ENCODE results near the gene FGF22. TPM values are rescaled to one million over a fixed set of nuclear protein-coding genes. Genes with fewer than 3 reads are reported as not detected.
"Not testable (repeated sequence)": the region's sequence is repeated elsewhere in the genome, so short reads cannot be mapped to it uniquely, and the experiment has no call there.

The FGF22 gene
- polyA plus RNA-seq, 1 donor, result 0.24 TPM

DNA sequence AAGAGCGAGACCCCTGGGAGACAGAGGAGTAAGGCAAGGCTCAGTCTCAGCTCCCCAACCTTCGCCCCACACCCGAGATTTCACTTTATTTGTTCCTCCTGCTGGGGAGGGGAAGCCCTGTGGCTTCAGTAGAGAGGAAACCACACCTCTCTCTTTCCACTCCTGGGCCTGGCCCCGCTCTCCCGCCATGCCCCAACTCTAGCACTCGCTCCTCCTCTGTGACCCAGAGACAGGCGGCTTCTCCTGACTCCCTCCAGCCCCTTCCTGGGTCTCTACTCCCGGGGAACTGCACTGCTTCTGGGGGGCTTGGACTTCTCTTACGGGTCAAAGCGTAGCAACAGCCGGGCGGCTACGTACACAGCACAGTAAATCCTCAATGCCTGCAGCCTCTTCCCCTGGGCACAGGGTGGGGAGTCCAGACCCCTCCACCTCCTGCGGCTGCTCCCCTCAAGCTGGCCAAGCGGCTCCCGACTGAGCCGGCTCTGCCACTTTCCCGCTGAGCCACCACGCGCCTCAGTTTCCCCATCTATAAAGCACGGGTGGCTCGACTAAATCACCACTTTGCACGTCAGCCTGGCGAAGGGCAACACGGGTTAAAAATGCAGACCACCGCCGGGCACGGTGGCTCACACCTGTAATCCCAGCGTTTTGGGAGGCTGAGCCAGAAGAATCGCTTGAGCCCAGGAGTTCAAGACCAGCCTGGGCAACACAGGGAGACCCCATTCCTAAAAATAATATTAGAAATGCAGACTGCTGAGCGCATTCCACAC, 21.9 kb downstream of the FGF22 start:
- WGBS (ENCODE audit: insufficient coverage, low lambda C conversion rate), result 0% methylated on average over 3 of the region's 31 CpGs

DNA sequence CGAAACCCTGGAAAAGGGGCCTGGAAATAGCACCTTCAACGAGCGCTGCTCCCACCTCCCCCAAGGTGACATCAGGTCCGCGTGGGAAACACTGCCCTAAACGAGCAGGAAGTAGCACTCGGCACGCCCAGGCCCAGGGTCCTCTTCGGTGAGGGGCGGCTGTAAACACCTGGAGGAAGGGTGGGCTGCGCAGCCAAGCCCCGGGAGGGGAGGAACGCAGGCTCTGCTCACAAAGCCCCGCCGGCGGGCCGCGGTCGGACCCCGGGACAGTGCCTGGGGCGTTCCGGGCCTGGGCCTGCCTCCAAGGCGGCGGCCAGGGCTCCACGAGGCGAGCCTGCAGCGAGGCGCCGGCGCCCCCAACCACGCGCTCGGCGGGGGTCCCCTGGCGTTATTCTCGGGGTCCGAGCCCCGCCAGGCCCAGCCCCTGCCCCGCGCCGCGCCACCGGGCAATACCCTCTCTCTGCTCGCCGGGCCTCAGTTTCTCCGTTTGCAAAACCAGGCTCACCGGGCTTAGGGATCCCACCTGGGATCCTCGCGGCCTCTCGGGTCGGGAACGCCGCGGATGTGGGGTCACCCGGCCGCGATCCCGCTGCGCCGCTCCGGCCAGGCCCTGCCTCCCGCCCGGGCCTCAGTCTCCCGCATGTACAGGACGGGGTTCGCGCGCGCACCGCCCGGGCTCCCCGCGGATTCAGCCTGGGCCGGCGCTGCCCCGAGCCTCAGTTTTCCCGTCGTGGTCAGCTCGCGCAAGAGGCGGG, 22.7 kb downstream of the FGF22 start:
- Histone ChIP-seq H3K36me3 (ENCODE audit: control insufficient read depth, insufficient read depth, low read length) (peaks cover 8% of the 10 kb centered on the region), H3K27me3 (ENCODE audit: control insufficient read depth, insufficient read depth, low read length) (no peaks in the 10 kb centered on the region), H3K4me1 (ENCODE audit: control insufficient read depth, insufficient read depth, low read length) (peaks cover 58% of the 10 kb centered on the region), H3K4me3 (ENCODE audit: low read length) (peak overlapping the region; percentile 64), H3K9me3 (ENCODE audit: control insufficient read depth, low read depth, low read length) (peaks cover 20% of the 10 kb centered on the region), H3K27ac (ENCODE audit: low read length) (peak overlapping the region; percentile 95)
- DNase-seq, result peak; percentile 74 to 83
- no CpG with 5 or more reads among the region's 81 CpGs for WGBS (ENCODE audit: insufficient coverage, low lambda C conversion rate)

More for the DNA sequence above, 21.9 kb downstream of the FGF22 start:
- no peaks in the 10 kb centered on the region for H3K27me3 ChIP-seq (ENCODE audit: control insufficient read depth, insufficient read depth, low read length)
- peaks cover 16% of the 10 kb centered on the region for H3K9me3 ChIP-seq (ENCODE audit: control insufficient read depth, low read depth, low read length)
- peak overlapping the region; percentile 64 for H3K4me3 ChIP-seq (ENCODE audit: low read length)
- peaks cover 63% of the 10 kb centered on the region for H3K4me1 ChIP-seq (ENCODE audit: control insufficient read depth, insufficient read depth, low read length)
- peak in 1 of 2 donors; percentile 59 for DNase-seq
- peak overlapping the region; percentile 95 for H3K27ac ChIP-seq (ENCODE audit: low read length)
- peaks cover 13% of the 10 kb centered on the region for H3K36me3 ChIP-seq (ENCODE audit: control insufficient read depth, insufficient read depth, low read length)

DNA sequence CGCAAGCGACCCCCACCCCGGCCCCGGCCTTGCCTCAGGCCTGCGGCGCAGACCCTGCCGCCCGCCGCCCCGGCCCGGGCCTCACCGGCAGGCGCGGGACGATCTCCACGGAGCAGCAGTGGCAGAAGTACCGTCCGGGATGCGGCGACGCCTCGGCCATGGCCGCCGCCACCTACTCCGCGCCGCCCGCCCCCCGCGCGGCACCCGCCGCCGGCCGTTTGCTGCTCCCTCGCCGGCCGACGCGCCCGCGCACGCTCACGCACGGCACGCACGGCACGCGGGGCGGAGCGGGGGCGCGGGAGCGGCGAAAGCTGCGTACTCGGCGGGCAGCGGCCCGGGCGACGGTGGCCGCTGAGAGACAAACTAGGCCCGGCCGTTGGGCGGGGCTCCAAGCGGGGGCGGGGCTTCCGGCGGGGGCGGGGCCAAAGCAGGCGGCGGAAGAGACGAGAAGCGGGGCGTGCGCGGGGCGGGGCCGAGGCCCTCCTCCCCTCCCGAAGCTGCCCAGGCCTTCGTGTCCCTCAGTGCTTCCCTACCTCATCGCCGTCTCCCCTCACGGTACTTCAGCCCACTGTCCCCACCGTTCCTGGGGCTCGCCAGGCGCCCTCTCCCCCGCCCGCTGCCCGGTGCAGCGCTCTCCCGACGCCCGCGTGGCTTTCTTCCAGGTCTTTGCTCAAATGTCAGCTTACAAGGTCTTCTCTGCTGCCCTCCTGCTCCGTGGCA, 23.4 kb downstream of the FGF22 start, which contains the start of gene RNF126:
Gene RNF126, minus strand, starts transcription at position 253 of the 720 bp plus-strand sequence. Its CDS starts 93 bp downstream, at position 160.
- Histone ChIP-seq H3K27me3 (ENCODE audit: control insufficient read depth, insufficient read depth, low read length) (no peaks in the 10 kb centered on the region), H3K36me3 (ENCODE audit: control insufficient read depth, insufficient read depth, low read length) (peaks cover 3% of the 10 kb centered on the region), H3K4me1 (ENCODE audit: control insufficient read depth, insufficient read depth, low read length) (peaks cover 52% of the 10 kb centered on the region), H3K4me3 (ENCODE audit: low read length) (peak within 1 kb of the TSS; percentile 67), H3K27ac (ENCODE audit: low read length) (peak within 1 kb of the TSS; percentile 99), H3K9me3 (ENCODE audit: control insufficient read depth, low read depth, low read length) (peaks cover 27% of the 10 kb centered on the region)
- no CpG with 5 or more reads among the region's 97 CpGs for WGBS (ENCODE audit: insufficient coverage, low lambda C conversion rate)
- peak; percentile 85 to 91 for DNase-seq

DNA sequence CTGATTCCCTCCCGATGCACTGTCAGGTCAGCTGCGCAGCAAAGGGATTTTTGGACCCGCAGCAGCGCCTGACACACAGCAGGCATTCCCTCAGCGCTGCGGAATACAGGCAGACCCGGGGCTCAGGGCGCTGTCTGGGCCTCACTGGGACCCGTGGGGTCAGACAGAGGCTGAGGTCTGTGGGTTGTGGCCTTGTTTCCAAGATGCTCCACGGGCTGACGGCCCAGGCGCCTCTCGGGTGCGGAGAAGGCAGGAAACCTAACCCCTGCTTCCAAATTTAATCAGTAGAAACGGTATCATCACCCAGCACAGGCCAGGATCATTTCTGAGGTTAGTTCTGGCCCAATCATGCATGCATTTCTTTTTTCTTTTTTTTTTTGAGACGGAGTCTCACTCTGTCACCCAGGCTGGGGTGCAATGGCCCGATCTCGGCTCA, 24.0 kb downstream of the FGF22 start:
- peak overlapping the region; percentile 99 for H3K27ac ChIP-seq (ENCODE audit: low read length)
- WGBS (ENCODE audit: insufficient coverage, low lambda C conversion rate), result no CpG with 5 or more reads among the region's 18 CpGs

DNA sequence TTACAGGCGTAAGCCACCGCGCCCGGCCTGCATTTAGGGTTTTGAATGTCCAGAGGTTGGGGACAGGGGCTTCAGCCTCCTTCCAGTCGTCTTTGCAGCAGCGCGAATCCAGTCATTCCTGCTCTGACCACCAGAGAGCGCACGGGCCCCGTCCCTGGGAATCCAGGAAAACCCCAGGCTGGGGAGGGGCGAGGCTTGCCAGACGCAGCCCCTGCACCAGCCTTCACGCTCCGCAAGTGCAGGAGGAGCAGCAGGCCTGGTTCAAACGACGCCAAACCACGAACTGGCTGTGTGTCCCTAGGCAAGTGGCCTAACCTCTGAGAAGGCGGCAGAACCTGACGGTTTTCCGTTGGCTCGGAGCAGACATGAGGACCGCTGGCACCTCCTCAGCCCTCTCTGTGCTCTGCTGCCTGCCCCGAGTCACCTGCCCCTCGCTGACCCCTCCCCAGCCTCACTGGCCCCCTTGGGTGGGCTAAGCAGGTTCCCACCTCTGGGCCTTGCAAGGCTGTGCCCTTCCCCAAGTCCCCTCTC, 25.3 kb downstream of the FGF22 start:
- Histone ChIP-seq H3K27me3 (ENCODE audit: control insufficient read depth, insufficient read depth, low read length) (no peaks in the 10 kb centered on the region), H3K27ac (ENCODE audit: low read length) (no peak overlapping the region), H3K4me3 (ENCODE audit: low read length) (no peak overlapping the region), H3K36me3 (ENCODE audit: control insufficient read depth, insufficient read depth, low read length) (no peaks in the 10 kb centered on the region), H3K9me3 (ENCODE audit: control insufficient read depth, low read depth, low read length) (peaks cover 22% of the 10 kb centered on the region), H3K4me1 (ENCODE audit: control insufficient read depth, insufficient read depth, low read length) (peaks cover 33% of the 10 kb centered on the region)
- WGBS (ENCODE audit: insufficient coverage, low lambda C conversion rate), result no CpG with 5 or more reads among the region's 24 CpGs
- peak; percentile 66 to 76 for DNase-seq

More for the DNA sequence above, 24.0 kb downstream of the FGF22 start:
- H3K36me3 ChIP-seq (ENCODE audit: control insufficient read depth, insufficient read depth, low read length), result no peaks in the 10 kb centered on the region
- peaks cover 46% of the 10 kb centered on the region for H3K4me1 ChIP-seq (ENCODE audit: control insufficient read depth, insufficient read depth, low read length)
- peak overlapping the region; percentile 67 for H3K4me3 ChIP-seq (ENCODE audit: low read length)
- no peaks in the 10 kb centered on the region for H3K27me3 ChIP-seq (ENCODE audit: control insufficient read depth, insufficient read depth, low read length)
- peak in 1 of 2 donors; percentile 33 for DNase-seq
- peaks cover 23% of the 10 kb centered on the region for H3K9me3 ChIP-seq (ENCODE audit: control insufficient read depth, low read depth, low read length)

DNA sequence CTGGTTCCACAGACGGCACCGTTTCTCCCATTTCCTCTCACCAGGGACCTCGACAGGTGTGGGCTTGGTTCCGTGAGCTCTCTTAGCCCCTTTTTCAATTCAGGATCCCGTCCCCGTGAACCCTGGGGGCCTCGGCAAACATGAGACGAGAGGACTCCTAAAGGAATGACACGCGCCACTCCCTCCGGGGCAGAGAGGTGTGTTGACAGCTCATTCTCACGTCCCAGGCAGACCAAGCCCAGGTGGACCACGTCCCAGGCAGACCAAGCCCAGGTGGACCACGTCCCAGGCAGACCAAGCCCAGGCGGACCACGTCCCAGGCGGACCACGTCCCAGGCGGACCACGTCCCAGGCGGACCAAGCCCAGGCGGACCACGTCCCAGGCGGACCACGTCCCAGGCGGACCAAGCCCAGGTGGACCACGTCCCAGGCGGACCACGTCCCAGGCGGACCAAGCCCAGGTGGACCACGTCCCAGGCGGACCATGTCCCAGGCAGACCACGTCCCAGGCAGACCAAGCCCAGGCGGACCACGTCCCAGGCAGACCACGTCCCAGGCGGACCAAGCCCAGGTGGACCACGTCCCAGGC, 27.4 kb downstream of the FGF22 start:
- not testable (repeated sequence) for H3K27ac ChIP-seq (ENCODE audit: low read length); DNase-seq; H3K36me3 ChIP-seq (ENCODE audit: control insufficient read depth, insufficient read depth, low read length); H3K27me3 ChIP-seq (ENCODE audit: control insufficient read depth, insufficient read depth, low read length); H3K4me3 ChIP-seq (ENCODE audit: low read length)
- no CpG with 5 or more reads among the region's 38 CpGs for WGBS (ENCODE audit: insufficient coverage, low lambda C conversion rate)
- H3K9me3 ChIP-seq (ENCODE audit: control insufficient read depth, low read depth, low read length), result peaks cover 19% of the 10 kb centered on the region
- H3K4me1 ChIP-seq (ENCODE audit: control insufficient read depth, insufficient read depth, low read length), result peaks cover 18% of the 10 kb centered on the region

DNA sequence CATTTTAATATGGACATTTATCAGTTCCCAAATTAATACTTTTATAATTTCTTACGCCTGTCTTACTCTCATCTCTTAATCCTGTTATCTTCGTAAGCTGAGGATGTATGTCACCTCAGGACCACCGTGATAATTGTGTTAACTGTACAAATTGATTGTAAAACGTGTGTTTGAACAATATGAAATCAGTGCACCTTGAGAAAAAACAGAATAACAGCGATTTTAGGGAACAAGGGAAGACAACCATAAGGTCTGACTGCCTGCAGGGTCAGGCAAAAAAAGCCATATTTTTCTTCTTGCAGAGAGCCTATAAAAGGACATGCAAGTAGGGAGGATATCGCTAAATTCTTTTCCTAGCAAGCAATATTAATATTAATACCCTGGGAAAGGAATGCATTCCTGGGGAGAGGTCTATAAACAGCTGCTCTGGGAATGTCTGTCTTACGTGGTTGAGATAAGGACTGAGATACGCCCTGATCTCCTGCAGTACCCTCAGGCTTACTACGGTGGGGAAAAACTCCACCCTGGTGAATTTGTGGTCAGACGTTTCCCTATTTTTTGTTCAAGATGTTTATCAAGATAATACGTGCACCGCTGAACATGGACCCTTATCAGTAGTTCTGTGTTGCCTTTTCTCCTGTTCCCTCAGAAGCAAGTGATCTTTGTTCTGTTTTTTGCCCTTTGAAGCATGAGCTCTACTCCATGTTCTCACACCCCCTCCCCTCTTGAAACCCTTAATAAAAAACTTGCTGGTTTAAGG, 29.2 kb downstream of the FGF22 start:
- Histone ChIP-seq H3K9me3 (ENCODE audit: control insufficient read depth, low read depth, low read length) (peaks cover 14% of the 10 kb centered on the region), H3K4me1 (ENCODE audit: control insufficient read depth, insufficient read depth, low read length) (peaks cover 12% of the 10 kb centered on the region)
- not testable (repeated sequence) for H3K36me3 ChIP-seq (ENCODE audit: control insufficient read depth, insufficient read depth, low read length); H3K27ac ChIP-seq (ENCODE audit: low read length); H3K27me3 ChIP-seq (ENCODE audit: control insufficient read depth, insufficient read depth, low read length); H3K4me3 ChIP-seq (ENCODE audit: low read length)
- WGBS (ENCODE audit: insufficient coverage, low lambda C conversion rate), result 100% methylated on average over 2 of the region's 12 CpGs
- DNase-seq, result peak in 1 of 2 donors; percentile 45

DNA sequence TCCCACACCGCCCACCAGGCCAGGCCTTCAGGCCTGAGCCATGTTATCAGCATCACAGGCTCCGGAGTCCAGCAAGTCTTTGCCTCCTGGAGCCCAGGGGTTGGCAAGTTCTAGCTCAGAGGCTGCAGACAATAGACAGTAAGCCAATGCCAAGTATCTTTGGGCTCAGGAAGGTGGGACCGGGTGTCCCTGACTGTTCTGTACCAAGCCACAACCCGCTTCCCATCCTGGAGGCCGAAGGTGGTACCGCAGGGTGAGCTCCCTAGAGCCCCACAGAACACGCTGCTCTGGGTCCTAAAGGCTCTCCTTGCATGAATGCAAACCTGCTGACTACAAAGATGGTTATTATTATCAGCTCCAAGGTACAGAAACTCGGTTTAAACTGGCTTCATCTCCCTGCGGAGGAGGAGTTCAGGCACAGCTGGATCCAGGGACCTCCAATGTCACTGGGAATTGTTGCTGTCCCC, 31.0 kb downstream of the FGF22 start:
- peaks cover 10% of the 10 kb centered on the region for H3K4me1 ChIP-seq (ENCODE audit: control insufficient read depth, insufficient read depth, low read length)
- no peaks in the 10 kb centered on the region for H3K36me3 ChIP-seq (ENCODE audit: control insufficient read depth, insufficient read depth, low read length)
- no peak overlapping the region for H3K27ac ChIP-seq (ENCODE audit: low read length)
- peaks cover 15% of the 10 kb centered on the region for H3K9me3 ChIP-seq (ENCODE audit: control insufficient read depth, low read depth, low read length)
- H3K27me3 ChIP-seq (ENCODE audit: control insufficient read depth, insufficient read depth, low read length), result no peaks in the 10 kb centered on the region
- H3K4me3 ChIP-seq (ENCODE audit: low read length), result no peak overlapping the region
- WGBS (ENCODE audit: insufficient coverage, low lambda C conversion rate), result no CpG with 5 or more reads among the region's 9 CpGs
- no peak for DNase-seq
